Panc1 (cell line): ENCODE measurements around the gene EFTUD2. TPM values are rescaled to one million over a fixed set of nuclear protein-coding genes. Genes with fewer than 3 reads are reported as not detected.

Experiments used
- ATAC-seq: fragments of 200-7000 bp; cut with Tn5 transposase; 2 replicates; pipeline ENCODE4 v1.9.1; 2020; ENCODE audit warnings: mild to moderate bottlenecking, moderate library complexity
- BruUV-seq: library from RNA; stranded (reverse); fragments of 400-500 nt; replicated peaks from 2 replicates; lab custom pipeline; 2021; lab: Mats Ljungman, UMichigan
- CTCF ChIA-PET: fragments of 300-600 bp; sonication (Branson Sonifier 250); formaldehyde crosslinking; loops from one replicate; lab custom pipeline; 2022; ENCODE audit warnings: antibody characterized with exemption; lab: Charles Lee
- POLR2A ChIA-PET: fragments of 300-600 bp; sonication (Branson Sonifier 250); formaldehyde crosslinking; loops from one replicate; lab custom pipeline; 2022; ENCODE audit warnings: antibody characterized with exemption; lab: Charles Lee
- DNase-seq: peaks from one replicate; pipeline ENCODE4 v3.0.0-alpha.2; 2010; ENCODE audit warnings: low read depth, low spot score
- H3K27ac ChIP-seq: 2 replicates; pipeline ENCODE4 v1.5.1; 2011; ENCODE audit warnings: mild to moderate bottlenecking, low read length, inconsistent platforms
- H3K27me3 ChIP-seq: fragments of 200-500 bp; sonication (Bioruptor generic); 2 replicates; pipeline ENCODE4 v1.6.0; 2014; ENCODE audit warnings: low read length, inconsistent platforms; ENCODE audit not compliant: control insufficient read depth, insufficient read depth
- H3K36me3 ChIP-seq: fragments of 200-500 bp; sonication (Bioruptor generic); 2 replicates; pipeline ENCODE4 v1.5.1; 2014; ENCODE audit warnings: inconsistent platforms, mild to moderate bottlenecking, low read length, moderate library complexity; ENCODE audit not compliant: control insufficient read depth, insufficient read depth
- H3K4me1 ChIP-seq: 2 replicates; pipeline ENCODE4 v1.5.1; 2011; ENCODE audit warnings: inconsistent platforms, mild to moderate bottlenecking, low read length, moderate library complexity; ENCODE audit not compliant: control insufficient read depth, insufficient read depth
- H3K4me3 ChIP-seq, 2 experiments: 2 replicates each; pipeline ENCODE4 v1.5.1; 2011 to 2012; ENCODE audit warnings: low read depth in 2 of 2, low read length in 2 of 2, mild to moderate bottlenecking in 2 of 2, inconsistent platforms in 1 of 2, moderate library complexity in 1 of 2
- H3K9me3 ChIP-seq: fragments of 200-500 bp; sonication (Bioruptor generic); 2 replicates; pipeline ENCODE4 v1.5.1; 2014; ENCODE audit warnings: low read depth, mild to moderate bottlenecking, inconsistent platforms, low read length, moderate library complexity; ENCODE audit not compliant: control insufficient read depth, insufficient read depth
- CTCF ChIP-seq: fragments of 450-650 bp; IDR thresholded peaks from 2 replicates; pipeline ENCODE4 v1.5.1; 2017; ENCODE audit warnings: mild to moderate bottlenecking
- POLR2AphosphoS5 ChIP-seq: IDR thresholded peaks from 2 replicates; pipeline ENCODE4 v1.6.1; 2012; ENCODE audit warnings: mild to moderate bottlenecking, low read depth, low read length, moderate library complexity
- REST ChIP-seq, 2 experiments: IDR thresholded peaks; 2 replicates each; pipeline ENCODE4 v1.6.1; 2011 to 2012; ENCODE audit warnings: low read depth in 2 of 2, control low read depth in 1 of 2, low read length in 1 of 2, mild to moderate bottlenecking in 1 of 2, moderate library complexity in 1 of 2; ENCODE audit not compliant: insufficient read depth in 1 of 2
- SIN3A ChIP-seq: IDR thresholded peaks from 2 replicates; pipeline ENCODE4 v1.6.1; 2012; ENCODE audit warnings: low read depth, mild to moderate bottlenecking, low read length, moderate library complexity, borderline replicate concordance; ENCODE audit not compliant: insufficient read depth
- TCF7L2 ChIP-seq: IDR thresholded peaks from 2 replicates; pipeline ENCODE4 v1.6.1; 2011; ENCODE audit warnings: mild to moderate bottlenecking, low read depth, low read length, inconsistent platforms
- in situ Hi-C: cut with HindIII; loops from 2 replicates; pipeline ENCODE4 v1.10.0; 2016; ENCODE audit warnings: low sequenced_read_pairs, low pct_unique_long_range_greater_than_20kb
- intact Hi-C: fragments of 100-400 bp; cut with micrococcal nuclease; formaldehyde crosslinking; loops from one replicate; pipeline ENCODE4 v1.10.0; 2022; ENCODE audit not compliant: unreplicated experiment
- total RNA-seq: library from RNA; stranded (reverse); gene quantifications from one replicate; pipeline ENCODE4 v1.2.1, GENCODE V29; 2021; ENCODE audit not compliant: unreplicated experiment

Gene EFTUD2
- total RNA-seq, 1 experiment from 2014 or later = 98.0 TPM

GRCh38 chr17:44842748-44843147 lies 56.5 kb downstream of the EFTUD2 start:
- no peaks in the 10 kb centered on the region for H3K9me3 ChIP-seq
- no peak overlapping the region for H3K27ac ChIP-seq
- no peaks in the 10 kb centered on the region; the same call in 1 of the 2 replicates for H3K4me1 ChIP-seq
- DNase-seq (no peak), ATAC-seq (no peak)
- POLR2A ChIA-PET = interaction anchor here (0.6 kb wide), 1 partner anchor 862 kb away, joined by 5 read pairs; no protein-coding TSS in a partner anchor
- H3K36me3 ChIP-seq = no peaks in the 10 kb centered on the region
- intact Hi-C loops (no loop called here), in situ Hi-C loops (no loop called here)
- no TSS peak for BruUV-seq
- CTCF ChIA-PET = no interaction called here
- no peaks in the 10 kb centered on the region for H3K27me3 ChIP-seq
- TF ChIP-seq TCF7L2 (no peak), POLR2AphosphoS5 (no peak), CTCF (no peak), SIN3A (no peak), REST (IDR thresholded peaks at IDR 0.05; ENCODE audit: insufficient read depth in 1 of 2, low read depth in 2 of 2, low read length in 1 of 2) (no peak)
- no peak overlapping the region for H3K4me3 ChIP-seq

- Histone ChIP-seq H3K4me3 (no peak overlapping the region), H3K36me3 (no peaks in the 10 kb centered on the region), H3K27me3 (no peaks in the 10 kb centered on the region), H3K4me1 (no peaks in the 10 kb centered on the region; the same call in 1 of the 2 replicates), H3K9me3 (no peaks in the 10 kb centered on the region), H3K27ac (no peak overlapping the region)
- intact Hi-C loops = no loop called here
- no peak for ATAC-seq
- no TSS peak for BruUV-seq
- no peak for DNase-seq
- CTCF ChIA-PET = no interaction called here
- in situ Hi-C loops = no loop called here
- TF ChIP-seq SIN3A (no peak), REST (IDR thresholded peaks at IDR 0.05; ENCODE audit: insufficient read depth in 1 of 2, low read depth in 2 of 2, low read length in 1 of 2) (no peak), CTCF (no peak), TCF7L2 (no peak), POLR2AphosphoS5 (no peak)
- POLR2A ChIA-PET = no interaction called here
Measured at GRCh38 chr17:44840936-44841335, 58.3 kb downstream of the EFTUD2 start.
